GM21367 (cell line): Measurements from ENCODE around the gene KCTD19.

Source experiments
- ATAC-seq: cut with Tn5 transposase; IDR thresholded peaks from one replicate; pipeline ENCODE4 v1.9.1; 2021; ENCODE audit not compliant: unreplicated experiment

Gene KCTD19

DNA sequence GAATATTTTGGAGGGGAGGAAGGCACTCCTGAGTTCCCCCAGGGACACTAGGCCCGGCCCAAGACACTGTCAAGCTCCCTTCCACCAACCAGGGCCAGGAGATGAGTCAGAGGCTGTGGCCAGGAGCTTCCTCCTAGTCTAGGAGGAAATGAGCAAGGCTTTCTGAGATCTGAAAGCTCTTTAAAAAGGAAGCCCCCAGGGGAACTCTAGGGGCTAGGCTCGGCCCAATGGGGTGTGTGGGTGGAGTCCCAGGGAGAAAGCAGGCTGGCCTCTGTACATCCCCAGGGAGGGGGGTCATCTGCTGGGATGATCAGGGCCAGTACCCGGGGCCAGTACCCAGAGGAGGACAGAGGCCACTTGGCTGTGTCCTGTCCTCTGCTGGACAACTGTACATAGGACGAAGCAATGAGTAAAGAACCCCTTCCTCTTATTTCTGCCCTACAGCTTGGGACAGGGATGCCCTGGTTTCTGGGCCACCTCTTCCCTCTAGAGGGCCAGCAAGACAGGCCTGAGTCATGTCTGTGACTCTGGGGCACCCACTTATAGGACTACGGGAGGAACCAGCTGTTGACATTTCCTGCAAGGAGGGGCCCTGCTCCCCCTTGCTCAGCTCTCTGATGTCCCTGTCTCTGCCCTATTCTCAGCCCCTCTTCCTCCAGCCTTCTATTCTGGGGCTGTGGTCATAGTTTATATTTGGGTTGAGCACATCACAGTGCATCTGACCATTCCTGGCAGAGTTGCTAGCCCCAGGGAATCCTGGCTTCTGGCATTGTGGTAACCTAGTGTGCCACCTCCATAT lies 82.0 kb downstream of the KCTD19 start:
- peak; percentile 47 for ATAC-seq

DNA sequence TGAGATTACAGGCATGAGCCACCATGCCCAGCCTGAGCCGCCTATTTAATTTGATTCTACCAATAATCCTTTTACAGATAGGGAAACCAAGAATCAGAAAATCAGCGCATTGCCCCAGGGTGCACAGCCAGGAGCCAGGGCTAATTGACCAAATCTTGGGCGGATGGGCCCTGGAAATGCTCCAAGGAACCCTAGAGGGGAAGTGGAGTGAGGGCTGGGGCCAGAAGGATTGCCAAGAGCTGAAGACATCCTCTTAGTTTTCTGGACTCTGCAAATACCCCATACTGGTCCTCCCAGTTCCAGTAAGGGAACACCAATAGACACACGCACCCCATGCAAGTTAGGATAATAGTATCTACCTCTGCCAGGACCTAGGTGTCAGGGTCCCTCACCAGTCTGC lies 83.1 kb downstream of the KCTD19 start:
- no peak for ATAC-seq

DNA sequence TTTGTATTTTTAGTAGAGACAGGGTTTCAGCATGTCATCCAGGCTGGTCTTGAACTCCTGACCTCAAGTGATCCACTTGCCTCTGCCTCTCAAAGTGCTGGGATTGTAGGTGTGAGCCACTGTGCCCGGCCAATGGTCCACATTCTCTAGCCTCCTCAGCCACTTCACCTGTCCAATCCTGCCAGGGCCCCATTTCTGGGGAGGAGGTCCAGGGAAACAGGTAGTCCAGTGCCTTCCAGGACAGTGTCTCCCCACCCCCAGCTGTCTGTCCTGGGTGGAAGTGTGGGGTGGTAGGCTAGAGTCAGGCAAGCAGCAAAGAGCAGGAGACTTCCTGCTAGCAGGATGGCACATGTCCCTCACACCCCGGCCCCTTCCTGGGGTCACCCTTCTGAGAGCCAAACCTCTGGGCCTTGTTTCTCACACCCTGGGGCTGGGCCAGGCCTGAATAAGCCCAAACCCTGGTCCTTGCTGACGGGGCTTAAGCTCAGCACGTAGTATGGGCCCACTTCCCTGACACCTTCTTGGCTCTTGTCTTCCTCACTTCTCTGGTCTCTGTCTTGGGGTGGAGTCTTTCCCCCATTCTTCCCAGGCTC lies 84.3 kb downstream of the KCTD19 start:
- no peak for ATAC-seq

DNA sequence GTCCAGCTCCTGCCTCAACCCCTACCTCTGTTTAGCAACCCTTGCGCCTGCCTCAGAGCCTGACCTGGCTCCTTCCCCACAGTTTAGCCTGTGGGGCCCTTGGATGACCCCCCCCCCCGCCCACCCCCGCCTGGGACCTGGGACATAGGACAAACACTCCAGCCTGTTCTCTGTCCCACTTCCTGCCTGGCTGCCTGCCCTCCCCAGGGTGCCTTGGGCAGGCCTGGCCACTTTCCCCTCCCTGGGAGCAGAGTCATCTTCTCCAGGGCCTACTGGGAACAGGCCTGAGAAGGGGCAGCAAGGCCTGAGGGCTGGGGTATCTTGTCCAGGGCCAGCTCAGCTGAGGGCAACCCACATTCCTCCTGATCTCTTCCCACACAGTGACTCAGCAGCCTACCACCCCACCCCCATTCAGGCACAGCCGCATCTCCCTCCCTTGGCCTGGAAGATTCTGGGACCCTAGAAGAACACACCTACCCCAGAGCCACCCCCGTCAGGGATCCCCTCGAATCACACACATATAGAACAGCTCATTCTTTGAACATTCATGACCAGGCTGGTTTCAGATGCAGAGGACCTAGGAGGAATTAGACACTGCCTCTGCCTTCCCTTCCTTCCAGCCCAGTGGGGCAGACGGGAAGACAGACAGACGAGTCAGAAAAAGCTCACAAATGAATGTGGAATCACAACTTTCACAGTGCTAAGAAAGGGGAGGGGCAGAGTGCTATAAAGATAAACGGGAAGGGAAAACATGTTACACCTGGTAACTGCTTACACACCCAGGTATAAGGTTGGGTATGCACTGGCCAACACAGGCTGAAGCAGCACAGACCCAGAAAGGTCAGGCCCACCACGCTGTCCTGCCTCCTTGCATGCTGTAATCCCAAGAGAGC lies 85.3 kb downstream of the KCTD19 start:
- ATAC-seq, result no peak

DNA sequence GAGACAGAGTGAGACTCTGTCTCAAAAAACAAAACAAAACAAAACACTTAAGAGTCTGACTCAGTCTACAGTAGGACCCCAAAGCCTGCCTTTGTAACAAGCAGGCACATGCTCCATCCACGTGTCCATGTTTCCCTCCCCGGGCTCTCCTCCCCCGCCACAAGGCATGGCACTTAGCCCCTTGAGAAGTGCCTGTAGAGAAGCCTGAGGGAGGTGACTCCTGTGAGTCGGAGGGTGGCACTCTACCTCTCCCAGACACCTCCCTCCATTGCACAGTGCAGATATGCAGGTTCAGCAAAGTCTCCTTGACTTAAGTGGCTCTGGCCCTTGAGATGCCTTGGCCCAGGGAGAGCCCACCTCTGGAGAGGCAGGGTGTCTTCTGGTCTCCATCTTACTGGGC lies 86.0 kb downstream of the KCTD19 start:
- no peak for ATAC-seq
